ENCODE results near the gene DNAJC16.

- TF ChIP-seq CTCF (conservative IDR thresholded peaks at IDR 0.05; ENCODE audit: low read depth, low read length) (no peak), CHD1 (IDR thresholded peaks at IDR 0.05; ENCODE audit: low read depth, low read length) (no peak), CEBPB (IDR thresholded peaks at IDR 0.05; ENCODE audit: low read depth, low read length) (no peak), POLR2A (IDR thresholded peaks at IDR 0.05; ENCODE audit: low read depth, low read length) (no peak), SMC3 (IDR thresholded peaks at IDR 0.05; ENCODE audit: low read depth, low read length) (no peak), BHLHE40 (IDR thresholded peaks at IDR 0.05; ENCODE audit: low read depth, low read length) (no peak)
Measured at GRCh38 chr1:15526021-15526489, 593 bp upstream of the DNAJC16 start.

All from IMR-90 (cell line).